CD14-positive monocyte (primary cell): ENCODE data around the gene TTC19. TPM values are rescaled to one million over a fixed set of nuclear protein-coding genes. Genes with fewer than 3 reads are reported as not detected.

Experiments
- DNase-seq, 3 donors: peaks; one replicate each; pipeline ENCODE4 v3.0.0-alpha.2; 2011 to 2022
- H2AFZ ChIP-seq: 2 replicates; pipeline ENCODE4 v1.6.0; 2012; ENCODE audit warnings: mild to moderate bottlenecking, low read depth, low read length, inconsistent platforms; ENCODE audit not compliant: insufficient read depth, poor library complexity, severe bottlenecking
- H3K27ac ChIP-seq, 2 donors: 1 replicate in 1 of 2; 2 replicates in 1 of 2; pipeline ENCODE4 v1.5.1; 2012 to 2013; ENCODE audit warnings: low read length in 2 of 2, control low read depth in 1 of 2, inconsistent platforms in 1 of 2, low read depth in 1 of 2, mild to moderate bottlenecking in 1 of 2
- H3K27me3 ChIP-seq, 2 donors: one replicate each; pipeline versions ENCODE4 v1.6.0 to v1.6.1; 2011 to 2013; ENCODE audit warnings: low read length in 2 of 2; ENCODE audit not compliant: control insufficient read depth in 2 of 2, insufficient read depth in 2 of 2
- H3K36me3 ChIP-seq, 2 donors: replicated peaks in 1 of 2; 1 replicate in 1 of 2; 2 replicates in 1 of 2; pipeline versions ENCODE4 v1.5.1 to v1.6.1; 2012 to 2013; ENCODE audit warnings: low read length in 2 of 2, control low read depth in 1 of 2, inconsistent platforms in 1 of 2, mild to moderate bottlenecking in 1 of 2; ENCODE audit not compliant: insufficient read depth in 2 of 2, control insufficient read depth in 1 of 2
- H3K4me1 ChIP-seq, 2 donors: 1 replicate in 1 of 2; 2 replicates in 1 of 2; pipeline versions ENCODE4 v1.5.1 to v1.6.1; 2012 to 2013; ENCODE audit warnings: low read length in 2 of 2, control low read depth in 1 of 2, inconsistent platforms in 1 of 2, mild to moderate bottlenecking in 1 of 2, moderate library complexity in 1 of 2; ENCODE audit not compliant: insufficient read depth in 2 of 2, control insufficient read depth in 1 of 2
- H3K4me2 ChIP-seq: replicated peaks from 2 replicates; pipeline ENCODE3; 2012; ENCODE audit warnings: low read length, moderate library complexity, mild to moderate bottlenecking; ENCODE audit not compliant: poor library complexity, severe bottlenecking; ENCODE audit errors: extremely low read depth
- H3K4me3 ChIP-seq, 3 experiments: fragments of 200-600 bp in 1 of 3; sonication (generic) in 1 of 3; replicated peaks in 1 of 3; 1 replicate in 2 of 3; 2 replicates in 1 of 3; pipeline ENCODE4 v1.5.1; 2011 to 2013; ENCODE audit warnings: low read length in 3 of 3, mild to moderate bottlenecking in 3 of 3, control low read depth in 2 of 3, low read depth in 2 of 3, inconsistent platforms in 1 of 3, moderate library complexity in 1 of 3
- H3K79me2 ChIP-seq: 2 replicates; pipeline ENCODE4 v1.6.0; 2012; ENCODE audit warnings: mild to moderate bottlenecking, control low read depth, inconsistent platforms, low read length, moderate library complexity; ENCODE audit not compliant: insufficient read depth
- H3K9ac ChIP-seq: 2 replicates; pipeline ENCODE4 v1.6.0; 2017; ENCODE audit warnings: low read length, mild to moderate bottlenecking; ENCODE audit not compliant: insufficient read depth, poor library complexity, severe bottlenecking
- H3K9me3 ChIP-seq, 2 donors: replicated peaks in 1 of 2; 1 replicate in 1 of 2; 2 replicates in 1 of 2; pipeline versions ENCODE4 v1.5.1 to v1.6.1; 2012 to 2013; ENCODE audit warnings: low read length in 2 of 2, control low read depth in 1 of 2; ENCODE audit not compliant: control insufficient read depth in 1 of 2, insufficient read depth in 1 of 2
- H4K20me1 ChIP-seq: 2 replicates; pipeline ENCODE4 v1.6.0; 2012; ENCODE audit warnings: mild to moderate bottlenecking, low read length, control low read depth, moderate library complexity; ENCODE audit not compliant: insufficient read depth
- H3K27ac Mint-ChIP-seq, 7 donors: one replicate each; pipeline ENCODE4 v1.8.0; 2020; ENCODE audit warnings: mild to moderate bottlenecking in 7 of 7, mixed read lengths in 7 of 7, moderate library complexity in 6 of 7, inconsistent platforms in 2 of 7
- H3K27me3 Mint-ChIP-seq, 3 donors: one replicate each; pipeline ENCODE4 v1.8.0; 2021 to 2022; ENCODE audit warnings: low read depth in 3 of 3, mild to moderate bottlenecking in 3 of 3, mixed read lengths in 3 of 3, moderate library complexity in 3 of 3, inconsistent platforms in 1 of 3
- H3K36me3 Mint-ChIP-seq, 2 donors: one replicate each; pipeline ENCODE4 v1.8.0; 2020; ENCODE audit warnings: mixed read lengths in 2 of 2, inconsistent platforms in 1 of 2, mild to moderate bottlenecking in 1 of 2
- H3K4me1 Mint-ChIP-seq: one replicate; pipeline ENCODE4 v1.8.0; 2020; ENCODE audit warnings: mild to moderate bottlenecking, mixed read lengths
- H3K4me3 Mint-ChIP-seq, 2 donors: one replicate each; pipeline ENCODE4 v1.8.0; 2020; ENCODE audit warnings: mild to moderate bottlenecking in 2 of 2, mixed read lengths in 2 of 2, moderate library complexity in 1 of 2
- H3K9me3 Mint-ChIP-seq, 7 donors: one replicate each; pipeline ENCODE4 v1.8.0; 2020 to 2022; ENCODE audit warnings: mixed read lengths in 7 of 7, mild to moderate bottlenecking in 6 of 7, moderate library complexity in 6 of 7, inconsistent platforms in 2 of 7
- CTCF ChIP-seq: fragments of 200-600 bp; IDR thresholded peaks from one replicate; pipeline ENCODE4 v1.8.0; 2022; ENCODE audit warnings: antibody characterized with exemption, mild to moderate bottlenecking
- WGBS: methylation state at CpG from one replicate; pipeline ENCODE4 v1.1.5; 2013; ENCODE audit warnings: missing lambda C conversion rate; ENCODE audit not compliant: insufficient coverage; 5-methylcytosine and 5-hydroxymethylcytosine counted together
- intact Hi-C, 2 donors: fragments of 100-400 bp; cut with micrococcal nuclease; formaldehyde crosslinking; loops; one replicate each; pipeline versions ENCODE4 v1.15.0 to v1.15.1; 2023
- polyA plus RNA-seq, 3 donors: library from polyadenylated mRNA; depleted of rRNA in 1 of 3; unstranded in 2 of 3; stranded (reverse) in 1 of 3; fragments of 300-500 nt in 2 of 3; fragments of >200 nt in 1 of 3; fragmentation: Illumina TruSeq in 2 of 3; gene quantifications; 1 replicate in 2 of 3; 2 replicates in 1 of 3; pipeline ENCODE4 v1.2.3, GENCODE V29; 2012 to 2021

Gene TTC19
- polyA plus RNA-seq, 3 donors = 7.6 to 22.2 (median 20.6) TPM

- Histone ChIP-seq H3K27me3 (no peaks in the 10 kb centered on the region), H3K4me2 (no peak overlapping the region), H3K4me1 (no peaks in the 10 kb centered on the region), H2AFZ (no peak overlapping the region), H3K27ac (no peak overlapping the region), H3K9ac (no peak overlapping the region), H3K4me3 (no peak overlapping the region), H3K9me3 (no peaks in the 10 kb centered on the region), H3K36me3 (peaks cover 90 to 98% of the 10 kb centered on the region in 2 donors), H3K79me2 (peaks cover 2% of the 10 kb centered on the region), H4K20me1 (peaks cover 13% of the 10 kb centered on the region)
- H3K4me3 Mint-ChIP-seq = no peak overlapping the region
- no peak for DNase-seq
- no peak for TF ChIP-seq CTCF
- WGBS = no CpG with 5 or more reads among the region's 5 CpGs
- intact Hi-C loops = no loop called here
- no peaks in the 10 kb centered on the region for H3K27me3 Mint-ChIP-seq
- H3K27ac Mint-ChIP-seq = peak overlapping the region in 2 of 7 donors; percentile 27 to 69
- H3K9me3 Mint-ChIP-seq = no peaks in the 10 kb centered on the region
- peaks cover 86 to 93% of the 10 kb centered on the region in 2 donors for H3K36me3 Mint-ChIP-seq
- H3K4me1 Mint-ChIP-seq = peaks cover 5% of the 10 kb centered on the region
Measured at GRCh38 chr17:16026895-16027294, 27.3 kb downstream of the TTC19 start.

- H3K36me3 Mint-ChIP-seq = peaks cover 90 to 94% of the 10 kb centered on the region in 2 donors
- Histone ChIP-seq H3K27ac (peak overlapping the region in 1 of 2 donors; percentile 45), H3K27me3 (no peaks in the 10 kb centered on the region), H2AFZ (no peak overlapping the region), H3K4me3 (no peak overlapping the region), H3K36me3 (peaks cover 96 to 100% of the 10 kb centered on the region in 2 donors), H3K9ac (no peak overlapping the region), H3K4me1 (no peaks in the 10 kb centered on the region), H3K79me2 (no peaks in the 10 kb centered on the region), H3K4me2 (no peak overlapping the region), H4K20me1 (peaks cover 13% of the 10 kb centered on the region), H3K9me3 (no peaks in the 10 kb centered on the region)
- H3K27me3 Mint-ChIP-seq = no peaks in the 10 kb centered on the region
- no peaks in the 10 kb centered on the region for H3K9me3 Mint-ChIP-seq
- intact Hi-C loops = no loop called here
- H3K27ac Mint-ChIP-seq = peak overlapping the region; percentile 17 to 69 (median 50)
- TF ChIP-seq CTCF = no peak
- 80% methylated on average over 1 of the region's 5 CpGs for WGBS
- DNase-seq = peak; percentile 20 to 74 (median 35)
- no peak overlapping the region for H3K4me3 Mint-ChIP-seq
- H3K4me1 Mint-ChIP-seq = peaks cover 5% of the 10 kb centered on the region
Measured at GRCh38 chr17:16027708-16028584, 28.3 kb downstream of the TTC19 start.
